Stimulated activated CD4-positive, alpha-beta T cell treated with anti-CD3 and anti-CD28 coated beads, Interleukin-1b, Interleukin-23, amount 100 ng/mL, for 48 hours (primary cell): Measurements from ENCODE around the gene SPSB2.

ENCODE experiments used
- DNase-seq: peaks from one replicate; pipeline ENCODE4 v3.0.0-alpha.2; 2020

Gene SPSB2

DNA sequence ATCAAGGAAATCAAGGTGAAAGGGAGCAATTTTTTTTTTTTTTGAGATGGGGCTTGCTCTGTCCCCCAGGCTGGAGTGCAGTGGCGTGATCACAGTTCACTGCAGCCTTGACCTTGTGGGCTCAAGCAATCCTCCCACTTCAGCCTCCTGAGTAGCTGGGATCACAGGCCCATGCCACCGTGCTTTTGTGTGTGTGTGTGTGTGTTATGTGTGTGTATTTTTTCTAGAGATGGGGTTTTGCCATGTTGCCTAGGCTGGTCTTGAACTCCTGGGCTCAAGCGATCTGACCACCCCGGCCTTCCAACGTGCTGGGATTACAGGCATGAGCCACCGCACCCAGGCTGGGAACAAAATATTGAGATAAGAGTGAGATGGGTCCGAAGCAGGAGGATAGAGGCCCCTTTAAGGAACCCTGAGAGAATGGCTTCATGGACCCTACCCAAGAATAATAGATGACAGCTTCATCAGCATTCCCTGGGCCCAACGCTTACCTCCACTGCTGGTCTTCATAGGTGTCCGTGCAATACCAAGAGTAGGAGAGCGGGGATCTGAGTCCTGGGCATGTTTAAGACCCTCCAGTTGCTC lies 23.0 kb downstream of the SPSB2 start:
- DNase-seq, result no peak

DNA sequence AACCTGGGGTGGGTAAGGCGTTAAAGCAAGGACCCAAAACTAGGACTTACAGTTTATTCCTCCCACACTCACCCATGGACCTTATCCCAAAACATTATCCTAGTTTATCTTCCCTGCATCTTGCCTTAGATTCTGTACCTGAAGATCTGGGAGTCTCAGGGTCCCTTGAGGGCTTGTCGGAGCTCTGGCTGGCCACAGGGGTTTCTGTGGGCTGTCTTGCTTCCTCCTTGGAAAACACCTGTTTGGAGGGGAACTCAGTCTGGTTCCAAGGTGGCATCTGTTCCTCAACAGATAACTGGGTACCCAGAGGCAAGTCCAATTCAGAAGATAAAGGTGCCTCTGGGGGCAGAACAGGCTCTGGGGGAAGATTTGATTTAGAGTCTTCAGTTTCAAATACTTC lies 23.7 kb downstream of the SPSB2 start:
- no peak for DNase-seq

DNA sequence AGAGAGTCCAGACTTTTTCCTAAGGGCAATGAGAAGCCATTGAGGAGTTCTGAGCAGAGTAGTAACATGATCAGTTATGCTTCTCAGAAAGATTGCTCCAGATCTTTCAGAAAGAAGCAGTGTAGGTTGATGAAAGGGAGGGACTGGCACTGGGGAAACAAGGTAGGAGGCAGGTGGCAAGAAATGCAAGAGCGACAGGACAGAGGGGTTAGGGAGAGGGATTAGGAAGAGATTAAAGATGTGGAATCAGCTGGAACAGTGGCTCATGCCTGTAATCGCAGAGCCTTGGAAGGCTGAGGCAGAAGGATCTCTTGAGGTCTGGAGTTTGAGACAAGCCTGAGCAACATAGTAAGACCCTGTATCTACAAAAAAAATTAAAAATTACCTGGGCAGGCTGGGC lies 25.4 kb downstream of the SPSB2 start:
- DNase-seq, result no peak

DNA sequence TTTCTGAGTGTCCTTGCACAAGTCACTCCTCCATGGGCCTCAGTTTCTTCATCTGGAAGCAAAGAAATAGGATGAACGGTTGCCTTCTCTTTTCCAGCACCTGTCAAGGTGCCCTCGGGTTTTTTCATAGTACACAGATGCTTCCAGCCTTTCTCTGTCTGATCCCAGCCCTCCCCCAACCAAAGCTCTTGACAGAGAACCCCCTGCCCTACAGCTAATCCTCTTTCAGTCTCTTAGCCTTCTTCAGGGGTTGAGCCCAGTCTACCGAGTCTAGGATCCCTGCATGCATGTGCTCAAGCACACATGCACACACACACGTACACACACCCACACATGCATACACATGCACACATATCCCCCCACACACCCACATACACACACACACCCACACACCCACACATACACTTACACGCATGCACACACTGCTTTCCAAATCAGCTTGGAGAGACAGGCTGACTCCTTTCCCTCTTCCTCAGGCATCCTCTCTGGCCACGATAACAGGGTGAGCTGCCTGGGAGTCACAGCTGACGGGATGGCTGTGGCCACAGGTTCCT lies 26.7 kb downstream of the SPSB2 start:
- no peak for DNase-seq

DNA sequence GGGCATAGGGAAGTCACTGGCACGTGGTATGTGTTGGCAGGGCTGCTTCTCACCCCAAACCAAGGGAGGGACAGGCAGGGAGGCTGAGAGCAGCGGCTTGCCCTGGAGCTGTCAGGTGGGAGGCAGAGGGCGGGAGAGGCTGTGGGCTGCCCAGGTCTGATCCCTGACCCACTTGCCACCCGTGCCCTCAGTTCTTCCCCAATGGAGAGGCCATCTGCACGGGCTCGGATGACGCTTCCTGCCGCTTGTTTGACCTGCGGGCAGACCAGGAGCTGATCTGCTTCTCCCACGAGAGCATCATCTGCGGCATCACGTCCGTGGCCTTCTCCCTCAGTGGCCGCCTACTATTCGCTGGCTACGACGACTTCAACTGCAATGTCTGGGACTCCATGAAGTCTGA lies 27.7 kb downstream of the SPSB2 start:
- DNase-seq, result no peak

DNA sequence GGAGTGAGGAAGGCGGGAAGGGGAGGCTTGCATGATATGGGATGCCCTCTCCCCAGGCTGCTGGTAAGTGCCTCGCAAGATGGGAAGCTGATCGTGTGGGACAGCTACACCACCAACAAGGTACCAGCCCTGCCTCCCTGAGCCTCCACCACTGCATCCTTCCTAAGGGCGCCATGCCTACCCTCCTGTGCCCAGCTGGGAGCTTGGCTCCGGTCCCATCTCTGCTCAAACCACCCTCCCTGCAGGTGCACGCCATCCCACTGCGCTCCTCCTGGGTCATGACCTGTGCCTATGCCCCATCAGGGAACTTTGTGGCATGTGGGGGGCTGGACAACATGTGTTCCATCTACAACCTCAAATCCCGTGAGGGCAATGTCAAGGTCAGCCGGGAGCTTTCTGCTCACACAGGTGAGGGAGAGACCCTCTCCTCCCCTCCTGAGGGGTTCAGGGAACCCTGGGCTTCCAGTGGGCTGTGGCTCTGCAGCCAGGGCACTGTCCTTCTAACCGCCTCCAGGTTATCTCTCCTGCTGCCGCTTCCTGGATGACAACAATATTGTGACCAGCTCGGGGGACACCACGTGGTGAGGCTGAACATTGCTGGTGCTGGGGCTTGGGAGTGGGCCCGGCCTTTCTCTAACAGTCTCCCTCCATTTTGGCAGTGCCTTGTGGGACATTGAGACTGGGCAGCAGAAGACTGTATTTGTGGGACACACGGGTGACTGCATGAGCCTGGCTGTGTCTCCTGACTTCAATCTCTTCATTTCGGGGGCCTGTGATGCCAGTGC lies 29.8 kb downstream of the SPSB2 start:
- no peak for DNase-seq

DNA sequence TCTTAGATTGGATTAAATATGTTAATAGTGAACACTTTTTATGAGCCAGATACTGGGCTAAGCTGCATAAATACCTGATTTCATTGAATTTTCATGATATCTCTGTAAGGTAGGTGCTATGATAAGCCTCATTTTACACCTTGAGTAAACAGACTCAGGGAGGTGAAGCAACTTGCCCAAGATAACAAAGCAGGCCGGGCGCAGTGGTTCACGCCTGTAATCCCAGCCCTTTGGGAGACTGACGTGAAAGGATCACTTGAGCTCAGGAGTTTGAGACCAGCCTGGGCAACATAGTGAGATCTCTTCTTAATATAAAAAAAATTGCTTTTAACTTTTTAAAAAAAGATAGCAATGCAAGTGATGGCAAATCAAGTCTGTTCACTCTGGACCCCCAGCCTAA lies 31.0 kb downstream of the SPSB2 start:
- DNase-seq, result no peak

DNA sequence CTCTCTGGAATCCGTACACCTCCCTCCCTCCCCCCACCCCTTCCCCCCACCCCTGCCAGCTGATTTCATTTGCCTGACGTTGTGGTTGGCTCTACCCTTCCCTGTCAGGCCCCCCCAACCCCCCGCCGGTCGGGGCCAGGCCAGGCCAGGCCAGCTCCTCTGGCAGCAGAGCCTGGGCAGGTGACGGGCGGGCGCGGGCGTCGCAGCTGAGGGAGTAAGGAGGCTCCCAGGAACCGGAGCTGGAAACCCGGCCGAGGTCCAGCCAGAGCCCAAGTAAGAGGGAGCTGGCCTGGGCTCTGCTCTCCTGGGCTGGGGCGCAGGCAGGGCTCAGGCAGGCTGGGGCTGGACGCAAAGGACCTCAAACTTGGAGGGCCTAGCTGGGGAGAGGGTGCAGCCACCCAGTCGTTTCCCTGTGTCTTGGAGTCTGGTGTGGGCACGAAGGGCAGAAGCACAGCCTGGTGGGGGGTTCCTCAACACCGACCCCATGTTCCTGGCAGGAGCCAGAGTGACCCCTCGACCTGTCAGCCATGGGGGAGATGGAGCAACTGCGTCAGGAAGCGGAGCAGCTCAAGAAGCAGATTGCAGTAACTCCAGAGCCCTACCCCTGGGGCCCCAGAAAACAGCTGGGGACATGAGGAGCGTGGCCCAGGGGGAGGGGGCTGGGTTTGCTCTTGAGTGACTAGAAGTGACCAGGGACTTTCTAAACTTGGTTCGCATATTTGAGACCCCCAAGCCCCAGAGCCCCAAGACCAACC lies 32.2 kb downstream of the SPSB2 start, which contains the start of gene GNB3:
Gene GNB3 (plus strand): TSS at position 165 of the 755 bp plus-strand sequence. CDS start 363 bp downstream, at position 528.
- DNase-seq, result no peak

DNA sequence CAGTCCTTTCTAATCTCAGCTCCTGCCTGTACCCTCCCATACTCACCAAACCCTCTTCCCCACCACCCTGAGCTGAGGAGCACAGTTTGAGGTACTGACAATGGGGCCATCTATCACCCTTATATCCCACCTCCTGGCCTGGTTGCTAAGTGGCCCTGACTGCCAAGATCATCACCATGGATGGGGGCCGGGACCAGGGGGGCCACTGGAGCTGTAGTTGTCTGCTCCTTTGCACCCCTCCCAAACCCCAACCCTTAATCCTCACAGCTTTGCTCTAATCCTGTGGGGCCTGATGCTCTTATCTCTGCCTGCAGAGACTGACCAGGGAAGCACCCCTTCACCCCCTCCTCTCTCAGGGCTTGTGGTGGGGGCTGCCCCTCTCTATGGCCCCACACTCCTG lies 32.8 kb downstream of the SPSB2 start:
- DNase-seq, result no peak

DNA sequence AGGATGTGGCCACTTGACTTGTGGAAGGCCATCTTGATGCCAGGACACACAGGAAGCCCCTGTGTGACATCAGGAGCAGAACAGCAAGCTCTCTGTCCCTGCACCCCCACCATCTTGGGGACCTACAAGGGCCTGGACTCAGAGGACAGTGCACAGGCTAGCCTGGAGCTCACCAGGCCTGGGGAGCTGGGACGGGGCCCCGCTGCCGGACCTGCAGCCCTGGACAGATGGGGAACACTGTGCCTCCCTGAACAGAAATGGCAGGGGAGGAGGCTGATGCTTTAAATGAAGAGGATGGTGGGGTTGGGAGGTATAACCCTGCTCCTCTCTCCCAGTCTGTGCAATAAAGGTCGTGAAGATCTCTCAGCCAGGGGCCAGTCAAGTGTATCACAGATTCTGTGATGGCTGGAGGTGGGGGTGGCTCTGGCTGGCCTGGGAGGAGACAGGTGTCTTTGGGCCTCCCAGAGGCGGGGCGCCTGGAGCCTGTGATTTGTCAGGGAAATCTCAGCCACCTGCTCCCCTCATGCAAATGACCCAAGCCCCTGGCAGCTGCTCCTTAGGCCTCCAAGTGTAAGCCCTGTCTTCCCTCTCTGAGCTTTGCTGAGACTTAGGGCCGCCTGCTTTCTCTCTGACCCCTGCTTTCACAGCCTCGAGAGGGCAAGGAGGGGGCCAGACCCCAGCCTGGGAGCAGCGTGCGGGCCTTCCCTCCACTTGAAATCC lies 33.5 kb downstream of the SPSB2 start:
- no peak for DNase-seq

DNA sequence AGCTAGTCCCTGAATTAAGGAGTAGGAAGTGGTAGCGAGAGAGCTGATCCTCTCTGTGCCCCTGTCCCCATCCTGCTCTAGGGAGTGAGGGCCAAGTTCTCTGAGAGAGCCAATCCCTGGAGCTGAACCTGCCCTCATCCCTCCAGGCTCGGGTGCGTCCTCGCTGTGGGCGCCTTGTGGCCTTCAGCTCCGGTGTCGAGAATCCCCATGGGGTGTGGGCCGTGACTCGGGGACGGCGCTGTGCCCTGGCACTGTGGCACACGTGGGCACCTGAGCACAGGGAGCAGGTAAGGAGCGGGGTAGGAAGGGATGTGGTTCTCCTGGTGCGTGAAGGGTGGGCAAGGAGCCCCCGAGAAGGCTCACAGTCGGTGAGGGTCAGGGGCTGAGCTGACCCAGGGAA lies 34.2 kb downstream of the SPSB2 start:
- no peak for DNase-seq

DNA sequence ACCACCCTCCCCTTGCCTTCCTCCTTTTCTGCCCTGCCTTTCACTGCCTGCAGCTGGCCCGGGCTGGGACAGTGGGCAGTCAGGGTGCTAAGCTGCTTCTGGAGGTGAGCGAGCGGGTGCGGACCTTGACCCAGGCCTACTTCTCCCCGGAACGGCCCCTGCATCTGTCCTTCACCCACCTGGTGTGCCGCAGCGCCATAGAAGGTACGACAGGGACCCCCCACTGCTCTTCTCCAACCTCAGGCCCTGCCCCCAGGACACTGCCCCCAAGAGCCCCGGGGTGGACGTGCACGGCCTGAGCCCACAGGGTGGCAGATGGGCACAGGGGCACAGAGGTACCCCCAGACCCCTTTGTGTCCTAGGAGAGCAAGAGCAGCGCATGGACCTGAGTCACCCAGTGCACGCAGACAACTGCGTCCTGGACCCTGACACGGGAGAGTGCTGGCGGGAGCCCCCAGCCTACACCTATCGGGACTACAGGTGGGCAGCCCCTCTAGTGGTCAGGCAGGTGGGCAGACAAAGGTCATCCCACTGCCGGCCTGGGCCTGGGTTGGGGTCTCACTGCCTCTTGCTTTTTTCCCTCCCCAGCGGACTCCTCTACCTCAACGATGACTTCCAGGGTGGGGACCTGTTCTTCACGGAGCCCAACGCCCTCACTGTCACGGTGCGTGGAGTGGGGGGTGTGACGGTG lies 35.6 kb downstream of the SPSB2 start:
- no peak for DNase-seq

DNA sequence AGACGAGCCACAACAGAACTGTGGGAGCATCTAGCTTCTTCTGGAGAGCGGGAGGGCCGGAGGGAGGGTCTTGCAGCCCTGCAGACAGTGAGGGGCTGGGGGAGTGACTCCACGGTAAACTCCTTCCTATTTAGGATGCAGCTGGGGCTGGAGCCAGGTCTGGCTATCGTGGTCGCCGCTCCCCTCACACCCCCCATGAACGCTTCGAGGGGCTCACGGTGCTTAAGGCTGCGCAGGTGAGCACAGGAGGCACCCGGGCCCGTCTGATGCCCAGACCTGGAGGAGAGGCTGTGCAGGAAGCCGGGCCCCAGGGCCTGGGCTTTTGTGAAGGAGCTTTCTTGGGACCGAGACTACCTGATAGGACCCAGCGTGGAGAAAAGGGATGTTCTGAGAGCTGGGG lies 36.3 kb downstream of the SPSB2 start:
- no peak for DNase-seq

DNA sequence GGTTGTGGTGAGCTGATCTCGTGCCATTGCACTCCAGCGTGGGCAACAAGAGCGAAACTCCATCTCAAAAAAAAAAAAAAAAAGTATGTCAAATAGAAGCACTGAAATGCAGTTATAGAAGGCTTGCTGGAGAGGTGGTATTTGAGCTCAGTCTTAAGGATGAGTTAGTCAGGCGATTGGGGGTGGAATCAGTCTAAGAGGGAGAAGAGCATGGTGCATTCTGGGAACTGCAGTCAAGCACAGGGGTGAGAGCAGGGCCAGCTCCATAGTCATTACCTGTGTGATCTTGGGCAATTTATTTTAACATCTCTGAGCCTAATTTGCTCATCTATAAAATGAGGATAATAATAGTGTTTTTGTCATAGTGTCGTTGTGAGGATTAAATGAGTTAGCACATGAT lies 38.2 kb downstream of the SPSB2 start:
- no peak for DNase-seq

DNA sequence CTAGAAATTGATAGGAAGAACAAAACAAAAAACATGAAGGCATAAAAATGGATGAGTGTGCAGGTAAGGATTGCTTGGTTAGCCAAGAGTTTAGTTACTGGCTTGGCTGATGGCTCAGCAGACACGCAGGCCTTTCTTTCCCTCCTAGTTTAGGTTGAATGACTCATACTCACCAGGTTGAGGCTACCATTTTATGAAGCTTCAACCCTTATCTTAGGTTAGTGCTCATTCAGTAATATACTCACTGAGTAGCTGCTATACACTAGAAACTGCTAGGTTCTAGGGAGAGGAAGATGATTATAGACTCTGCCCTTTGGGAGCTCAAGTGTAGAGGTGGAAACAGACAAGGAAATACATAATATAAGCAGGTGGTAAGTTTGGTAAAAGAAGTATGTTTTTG lies 38.8 kb downstream of the SPSB2 start:
- no peak for DNase-seq

DNA sequence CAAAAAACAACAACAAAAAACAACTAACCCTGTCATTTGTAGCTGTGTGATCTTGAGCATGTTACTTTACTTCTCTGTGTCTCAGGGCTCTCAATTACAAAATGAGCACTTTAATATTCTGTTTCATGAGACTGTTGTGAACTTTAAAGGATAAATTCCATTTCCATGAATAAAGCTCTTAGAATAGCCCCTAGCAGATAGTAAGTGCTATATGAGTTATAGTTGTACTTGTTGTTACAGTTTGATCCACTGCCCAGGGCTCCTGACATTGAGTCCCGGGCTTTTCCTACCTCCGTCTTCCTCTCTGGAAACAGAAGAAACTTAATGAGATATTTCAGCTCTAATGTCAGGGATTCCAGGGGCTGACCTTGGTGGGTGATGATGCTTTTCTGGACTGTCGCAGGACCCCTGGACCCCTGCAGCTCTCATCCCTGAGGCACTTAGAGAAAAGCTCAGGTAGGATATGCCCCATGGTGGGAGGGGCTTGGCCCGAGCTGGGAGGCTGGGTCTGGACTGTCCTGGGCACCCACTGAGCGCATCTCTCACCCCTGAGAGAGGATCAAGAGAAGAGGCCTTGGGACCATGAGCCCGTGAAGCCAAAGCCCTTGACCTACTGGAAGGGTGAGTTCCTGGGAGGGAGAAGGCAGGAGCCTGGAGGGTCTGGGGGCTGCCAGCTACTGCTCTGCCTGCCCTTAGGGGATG lies 39.8 kb downstream of the SPSB2 start:
- DNase-seq, result no peak

DNA sequence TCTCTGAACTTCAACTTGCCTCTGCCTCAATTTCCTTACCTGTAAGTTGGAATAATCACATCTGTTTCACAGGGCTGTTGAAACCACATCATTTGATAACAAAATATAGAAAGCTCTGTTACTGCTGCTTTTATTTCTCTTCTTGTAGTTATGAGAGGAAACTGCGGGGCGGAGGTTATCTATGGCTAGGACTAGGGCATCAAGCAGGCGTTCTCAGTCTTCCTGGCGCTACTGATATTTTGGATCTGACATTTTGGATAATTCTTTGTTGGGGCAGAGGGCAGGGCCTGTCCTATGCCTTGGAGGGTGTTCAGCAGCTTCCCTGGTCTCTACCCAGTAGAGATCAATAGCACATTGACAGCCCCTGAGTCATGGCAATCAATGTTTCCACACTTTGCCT lies 41.0 kb downstream of the SPSB2 start:
- DNase-seq, result no peak

DNA sequence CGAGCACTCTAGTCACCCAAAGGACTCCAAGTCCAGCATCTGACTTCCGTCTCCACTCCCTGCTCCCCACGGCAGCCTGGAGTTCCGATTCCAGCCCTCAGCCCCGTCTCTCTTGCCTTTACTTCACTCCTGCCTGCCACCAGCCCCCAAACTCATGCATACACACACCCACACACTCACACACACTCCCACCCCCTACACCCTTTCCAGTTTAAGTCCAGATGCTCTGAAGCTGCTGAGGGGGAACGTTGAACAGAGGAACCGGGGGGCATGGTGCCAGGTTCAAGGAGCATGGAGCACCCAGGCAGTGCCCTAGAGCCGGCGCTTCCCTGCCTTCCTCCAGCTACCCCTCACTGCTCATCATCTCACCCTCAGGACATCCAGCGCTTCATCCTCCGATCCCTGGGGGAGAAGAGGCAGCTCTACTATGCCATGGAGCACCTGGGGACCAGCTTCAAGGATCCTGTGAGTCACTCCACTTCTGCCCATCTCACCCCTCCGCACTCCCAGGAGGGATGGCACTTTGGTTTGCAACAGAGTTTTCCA lies 41.6 kb downstream of the SPSB2 start:
- DNase-seq, result no peak

DNA sequence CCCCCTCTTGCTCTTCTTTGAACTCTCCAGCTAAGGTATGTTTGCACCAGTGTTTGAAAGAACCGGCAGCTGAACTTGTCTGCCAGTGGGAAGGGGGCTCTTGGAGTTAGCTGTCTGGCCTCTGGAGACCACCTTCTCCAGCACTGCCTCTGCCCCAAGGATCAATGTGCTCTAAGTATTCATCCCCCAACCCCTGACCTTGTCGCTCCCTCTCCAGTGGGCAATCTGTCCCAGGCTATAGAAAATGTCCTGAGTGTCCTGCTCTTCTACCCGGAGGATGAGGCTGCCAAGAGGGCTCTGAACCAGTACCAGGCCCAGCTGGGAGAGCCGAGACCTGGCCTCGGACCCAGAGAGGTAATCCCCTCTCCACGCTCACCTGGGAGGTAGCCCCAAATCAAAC lies 42.1 kb downstream of the SPSB2 start:
- no peak for DNase-seq

DNA sequence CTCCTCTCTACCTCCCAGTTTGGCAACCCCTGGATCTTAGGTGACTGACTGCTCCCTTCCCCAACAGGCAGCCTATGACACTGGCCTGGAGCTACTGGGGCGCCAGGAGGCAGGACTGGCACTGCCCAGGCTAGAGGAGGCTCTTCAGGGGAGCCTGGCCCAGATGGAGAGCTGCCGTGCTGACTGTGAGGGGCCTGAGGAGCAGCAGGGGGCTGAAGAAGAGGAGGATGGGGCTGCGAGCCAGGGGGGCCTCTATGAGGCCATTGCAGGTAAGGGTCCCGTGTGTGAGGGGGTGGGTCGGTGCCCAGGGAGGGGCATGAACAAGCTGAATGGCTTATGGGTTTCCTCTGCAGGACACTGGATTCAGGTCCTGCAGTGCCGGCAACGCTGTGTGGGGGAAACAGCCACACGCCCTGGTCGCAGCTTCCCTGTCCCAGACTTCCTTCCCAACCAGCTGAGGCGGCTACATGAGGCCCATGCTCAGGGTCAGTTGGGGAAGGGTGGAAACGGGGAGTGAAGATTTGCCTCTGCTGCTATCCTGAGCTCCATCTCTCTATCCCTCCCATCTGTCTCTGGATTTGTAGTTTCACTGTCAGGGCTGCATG lies 42.7 kb downstream of the SPSB2 start:
- DNase-seq, result no peak
